A673 (cell line): ENCODE measurements around the gene AKNA. TPM values are rescaled to one million over a fixed set of nuclear protein-coding genes. Genes with fewer than 3 reads are reported as not detected.

Source experiments
- BruUV-seq: library from RNA; stranded (reverse); fragments of 400-500 nt; replicated peaks from 2 replicates; lab custom pipeline; 2021; lab: Mats Ljungman, UMichigan
- CTCF ChIA-PET: fragments of 300-600 bp; sonication (Branson Sonifier 250); formaldehyde crosslinking; loops from one replicate; lab custom pipeline; 2022; ENCODE audit warnings: antibody characterized with exemption; lab: Charles Lee
- POLR2A ChIA-PET: fragments of 300-600 bp; sonication (Branson Sonifier 250); formaldehyde crosslinking; loops from one replicate; lab custom pipeline; 2022; ENCODE audit warnings: antibody characterized with exemption; ENCODE audit not compliant: low non-redundant PET; lab: Charles Lee
- DNase-seq: peaks from one replicate; pipeline ENCODE4 v3.0.0-alpha.2; 2015; ENCODE audit warnings: low spot score
- H3K27ac ChIP-seq: fragments of 200-600 bp; sonication (generic); 2 replicates; pipeline ENCODE4 v1.5.1; 2016; ENCODE audit warnings: mixed run types, low read depth, mild to moderate bottlenecking, mixed read lengths, antibody characterized with exemption, low read length; ENCODE audit not compliant: poor library complexity, severe bottlenecking
- H3K27me3 ChIP-seq: fragments of 200-600 bp; sonication (generic); replicated peaks from 2 replicates; pipeline ENCODE4 v1.6.1; 2017; ENCODE audit warnings: mixed run types, low read depth, mild to moderate bottlenecking, mixed read lengths, antibody characterized with exemption, low read length; ENCODE audit not compliant: insufficient read depth, poor library complexity
- H3K36me3 ChIP-seq: fragments of 200-600 bp; sonication (generic); 2 replicates; pipeline ENCODE4 v1.6.1; 2016; ENCODE audit warnings: mixed run types, mild to moderate bottlenecking, mixed read lengths, antibody characterized with exemption, low read length; ENCODE audit not compliant: insufficient read depth, poor library complexity, severe bottlenecking
- H3K4me1 ChIP-seq: fragments of 200-600 bp; sonication (generic); 2 replicates; pipeline ENCODE4 v1.6.1; 2017; ENCODE audit warnings: mixed run types, mild to moderate bottlenecking, mixed read lengths, antibody characterized with exemption, low read length; ENCODE audit not compliant: insufficient read depth, poor library complexity, severe bottlenecking
- H3K4me3 ChIP-seq: fragments of 200-600 bp; sonication (generic); 2 replicates; pipeline ENCODE4 v1.5.1; 2016; ENCODE audit warnings: low read depth, mixed run types, mild to moderate bottlenecking, mixed read lengths, low read length; ENCODE audit not compliant: poor library complexity, severe bottlenecking
- H3K9me3 ChIP-seq: fragments of 200-600 bp; sonication (generic); 2 replicates; pipeline ENCODE4 v1.6.1; 2016; ENCODE audit warnings: mixed run types, low read depth, mild to moderate bottlenecking, mixed read lengths, antibody characterized with exemption, low read length; ENCODE audit not compliant: poor library complexity, severe bottlenecking
- EZH2 ChIP-seq: fragments of 200-600 bp; sonication (generic); IDR thresholded peaks from 2 replicates; pipeline ENCODE4 v1.6.1; 2017; ENCODE audit warnings: borderline replicate concordance, low read depth, mild to moderate bottlenecking, mixed read lengths, antibody characterized with exemption, low read length; ENCODE audit not compliant: poor library complexity, severe bottlenecking
- intact Hi-C: fragments of 100-400 bp; cut with micrococcal nuclease; formaldehyde crosslinking; loops from one replicate; pipeline ENCODE4 v1.10.0; 2022; ENCODE audit not compliant: unreplicated experiment
- total RNA-seq: library from RNA; stranded (reverse); gene quantifications from 2 replicates; pipeline ENCODE4 v1.2.3, GENCODE V29; 2021
- TF ChIP-seq, protein P1 (sequence below): fragments of 300-800, 200-600 bp; sonication (generic); conservative IDR thresholded peaks from 2 replicates; pipeline ENCODE4 v1.5.1; 2017; ENCODE audit warnings: low read depth, mild to moderate bottlenecking, antibody characterized with exemption, low read length, moderate library complexity, mixed read lengths

AKNA gene
- total RNA-seq, 1 experiment from 2014 or later = 20.4 TPM

DNA sequence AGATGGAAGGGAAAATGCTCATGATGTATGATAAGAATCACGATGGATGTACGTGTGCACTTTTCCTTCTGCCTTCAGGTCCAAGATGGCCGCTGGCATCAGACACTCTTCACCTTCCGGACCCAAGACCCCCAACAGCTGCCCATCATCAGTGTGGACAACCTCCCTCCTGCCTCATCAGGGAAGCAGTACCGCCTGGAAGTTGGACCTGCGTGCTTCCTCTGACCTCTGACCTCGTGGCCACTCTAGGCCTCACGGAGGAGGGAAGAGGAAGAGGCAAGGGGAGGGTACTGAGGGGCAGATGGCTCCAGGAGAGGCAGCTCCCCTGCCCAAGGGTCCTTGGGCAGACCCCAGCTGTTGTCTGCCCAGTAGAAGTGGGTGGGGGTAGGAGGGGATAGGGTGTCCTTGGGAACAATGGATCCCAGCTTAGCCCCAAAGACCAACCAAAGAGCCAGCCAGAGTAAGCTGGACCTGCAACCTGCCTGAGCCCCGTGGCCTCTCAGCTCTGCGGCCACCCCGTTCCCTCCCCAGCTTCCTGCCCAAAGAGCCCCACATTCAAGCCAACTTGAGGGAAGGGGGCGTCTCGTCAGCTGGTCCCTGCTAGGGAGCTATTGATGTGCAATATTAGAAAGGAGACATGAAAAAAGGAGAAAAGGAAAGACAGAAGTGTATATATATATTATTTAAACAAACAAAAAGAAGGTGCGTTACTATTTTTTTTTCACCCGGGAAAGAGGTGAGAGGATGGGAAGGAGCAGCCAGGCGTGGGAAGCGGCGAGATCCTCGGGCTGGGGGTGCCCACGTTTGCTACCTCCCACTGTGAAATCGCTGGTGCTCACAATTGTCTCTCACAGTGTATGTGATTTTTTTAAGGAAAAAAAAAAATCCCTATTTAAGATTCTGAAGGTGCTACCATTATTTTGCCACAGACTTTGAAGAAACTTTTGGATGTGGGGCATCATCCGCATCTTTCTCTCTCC is 77.0 kb downstream of the AKNA start:
- intact Hi-C loops = no loop called here
- Histone ChIP-seq H3K4me1 (no peaks in the 10 kb centered on the region), H3K9me3 (no peaks in the 10 kb centered on the region), H3K27ac (no peak overlapping the region), H3K36me3 (no peaks in the 10 kb centered on the region), H3K27me3 (no peaks in the 10 kb centered on the region), H3K4me3 (no peak overlapping the region)
- DNase-seq = no peak
- TF ChIP-seq, protein P1, sequence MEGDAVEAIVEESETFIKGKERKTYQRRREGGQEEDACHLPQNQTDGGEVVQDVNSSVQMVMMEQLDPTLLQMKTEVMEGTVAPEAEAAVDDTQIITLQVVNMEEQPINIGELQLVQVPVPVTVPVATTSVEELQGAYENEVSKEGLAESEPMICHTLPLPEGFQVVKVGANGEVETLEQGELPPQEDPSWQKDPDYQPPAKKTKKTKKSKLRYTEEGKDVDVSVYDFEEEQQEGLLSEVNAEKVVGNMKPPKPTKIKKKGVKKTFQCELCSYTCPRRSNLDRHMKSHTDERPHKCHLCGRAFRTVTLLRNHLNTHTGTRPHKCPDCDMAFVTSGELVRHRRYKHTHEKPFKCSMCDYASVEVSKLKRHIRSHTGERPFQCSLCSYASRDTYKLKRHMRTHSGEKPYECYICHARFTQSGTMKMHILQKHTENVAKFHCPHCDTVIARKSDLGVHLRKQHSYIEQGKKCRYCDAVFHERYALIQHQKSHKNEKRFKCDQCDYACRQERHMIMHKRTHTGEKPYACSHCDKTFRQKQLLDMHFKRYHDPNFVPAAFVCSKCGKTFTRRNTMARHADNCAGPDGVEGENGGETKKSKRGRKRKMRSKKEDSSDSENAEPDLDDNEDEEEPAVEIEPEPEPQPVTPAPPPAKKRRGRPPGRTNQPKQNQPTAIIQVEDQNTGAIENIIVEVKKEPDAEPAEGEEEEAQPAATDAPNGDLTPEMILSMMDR = no peak
- no peak for TF ChIP-seq EZH2
- CTCF ChIA-PET = no interaction called here
- POLR2A ChIA-PET = no interaction called here
- no TSS peak for BruUV-seq

DNA sequence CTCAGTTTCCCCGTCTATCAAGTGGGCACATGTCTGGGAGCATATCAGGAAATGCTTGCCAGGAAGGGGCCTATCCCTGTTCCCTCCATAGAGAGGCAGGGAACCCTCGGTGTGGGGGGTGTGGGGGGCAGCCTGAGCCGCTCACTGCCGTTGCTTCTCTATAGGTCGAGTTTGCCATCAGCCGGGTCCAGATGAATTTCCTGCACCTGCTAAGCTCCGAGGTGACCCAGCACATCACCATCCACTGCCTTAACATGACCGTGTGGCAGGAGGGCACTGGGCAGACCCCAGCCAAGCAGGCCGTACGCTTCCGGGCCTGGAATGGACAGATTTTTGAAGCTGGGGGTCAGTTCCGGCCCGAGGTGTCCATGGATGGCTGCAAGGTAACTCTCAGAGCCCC is 78.7 kb downstream of the AKNA start:
- no peak for DNase-seq
- Histone ChIP-seq H3K36me3 (no peaks in the 10 kb centered on the region), H3K27ac (no peak overlapping the region), H3K4me1 (no peaks in the 10 kb centered on the region), H3K9me3 (no peaks in the 10 kb centered on the region), H3K4me3 (no peak overlapping the region), H3K27me3 (no peaks in the 10 kb centered on the region)
- ChIA-PET CTCF (no interaction called here), POLR2A (no interaction called here)
- TF ChIP-seq, protein P1 = no peak
- intact Hi-C loops = no loop called here
- BruUV-seq = no TSS peak

DNA sequence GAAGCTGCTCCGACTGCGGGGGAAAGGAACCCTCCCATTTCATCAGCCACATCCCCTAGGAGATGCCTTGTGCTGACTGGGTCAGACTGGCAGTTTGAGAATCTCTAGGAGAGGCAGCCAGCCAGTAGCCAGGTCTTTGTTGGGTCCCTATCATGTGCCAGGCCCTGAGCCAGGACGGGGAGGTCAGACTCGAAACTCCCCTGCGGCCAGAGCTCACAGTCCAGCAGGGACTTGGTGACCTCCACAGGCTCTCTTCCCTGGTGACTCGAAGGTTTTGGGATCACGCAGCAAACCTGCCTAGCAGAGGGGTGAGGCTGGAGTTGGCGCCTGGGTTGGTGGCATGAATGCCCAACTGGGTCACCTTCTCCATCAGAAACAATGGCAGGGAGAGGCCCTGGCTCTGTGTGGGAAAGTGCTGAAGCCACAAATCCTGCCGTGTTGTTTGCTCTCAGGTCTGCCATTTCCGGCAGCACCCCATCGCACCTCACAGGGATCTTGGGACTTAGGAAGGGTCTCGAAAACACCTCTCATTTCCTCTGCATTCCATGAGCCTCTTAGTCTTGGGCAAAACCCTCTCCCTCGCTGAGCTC is 79.3 kb downstream of the AKNA start:
- intact Hi-C loops = no loop called here
- no peaks in the 10 kb centered on the region for H3K36me3 ChIP-seq
- no peaks in the 10 kb centered on the region for H3K9me3 ChIP-seq
- H3K4me3 ChIP-seq = no peak overlapping the region
- H3K27me3 ChIP-seq = no peaks in the 10 kb centered on the region
- ChIA-PET CTCF (no interaction called here), POLR2A (no interaction called here)
- TF ChIP-seq, protein P1 = no peak
- no peak for TF ChIP-seq EZH2
- DNase-seq = no peak
- no peaks in the 10 kb centered on the region for H3K4me1 ChIP-seq
- no TSS peak for BruUV-seq
- H3K27ac ChIP-seq = no peak overlapping the region
